Stimulated activated CD8-positive, alpha-beta memory T cell treated with anti-CD3 and anti-CD28 coated beads, Interleukin-7, amount 100 ng/mL, for 48 hours (primary cell): ENCODE results near the gene ZBTB21.

Experiments
- DNase-seq, 2 donors: peaks; one replicate each; pipeline ENCODE4 v3.0.0-alpha.2; 2020; ENCODE audit warnings: low read depth in 1 of 2; ENCODE audit errors: extremely low read depth in 1 of 2

ZBTB21 gene

GRCh38 chr21:42040411-42041180 lies 30.4 kb upstream of the ZBTB21 start:
- DNase-seq = no peak

DNA sequence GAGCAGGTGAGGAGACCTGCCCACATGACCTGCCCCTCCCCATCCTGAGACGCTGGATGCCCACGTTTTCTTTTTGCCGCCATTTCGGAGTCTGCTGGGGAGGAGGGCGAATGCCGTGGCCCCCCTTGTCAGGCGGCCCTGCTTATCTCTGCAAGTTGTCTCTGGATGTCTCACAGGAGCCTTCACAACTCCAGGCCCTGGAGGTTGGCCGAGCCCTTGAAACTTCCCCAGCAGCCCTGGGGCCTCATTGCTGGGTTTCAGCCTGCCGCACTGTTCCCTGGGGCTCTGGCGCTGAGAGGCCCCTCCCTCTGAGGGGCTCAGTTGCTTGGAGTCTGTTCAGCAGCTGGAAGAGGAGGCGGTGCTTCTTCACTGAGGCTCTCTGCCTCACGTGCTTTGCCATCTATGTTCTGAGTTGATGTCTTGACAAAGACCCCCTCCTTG lies 29.8 kb upstream of the ZBTB21 start:
- DNase-seq = no peak

GRCh38 chr21:42039470-42039901 lies 29.3 kb upstream of the ZBTB21 start:
- DNase-seq = no peak

GRCh38 chr21:42038826-42039425 lies 28.8 kb upstream of the ZBTB21 start:
- no peak for DNase-seq

- no peak for DNase-seq
Observed at GRCh38 chr21:42038393-42038792, 28.2 kb upstream of the ZBTB21 start.

DNA sequence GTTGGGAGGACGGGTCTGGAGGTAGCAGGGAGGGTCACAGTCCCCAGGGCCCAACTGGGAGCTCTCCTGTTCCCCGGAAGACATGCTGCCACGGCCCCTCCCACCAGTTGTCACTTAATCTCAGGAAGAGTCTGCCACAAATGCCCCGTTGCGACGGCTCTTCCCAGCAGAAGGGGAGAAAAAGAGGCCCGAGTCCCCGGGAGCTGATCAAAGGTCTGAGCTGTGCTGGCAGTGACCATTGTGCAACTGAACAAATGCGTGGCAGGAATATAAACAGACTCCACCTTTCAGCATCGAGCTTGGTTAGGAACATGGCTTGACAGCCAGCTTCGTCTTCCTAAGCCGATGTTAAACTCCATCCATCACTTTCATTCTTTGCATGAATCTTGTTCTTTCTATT lies 27.8 kb upstream of the ZBTB21 start:
- no peak for DNase-seq

- no peak for DNase-seq
Observed at GRCh38 chr21:42037516-42037915, 27.4 kb upstream of the ZBTB21 start.

- no peak for DNase-seq
Observed at GRCh38 chr21:42036313-42036712, 26.2 kb upstream of the ZBTB21 start.

GRCh38 chr21:42032968-42033367 lies 22.8 kb upstream of the ZBTB21 start:
- no peak for DNase-seq

- DNase-seq = no peak
Observed at GRCh38 chr21:42032266-42032665, 22.1 kb upstream of the ZBTB21 start.

DNA sequence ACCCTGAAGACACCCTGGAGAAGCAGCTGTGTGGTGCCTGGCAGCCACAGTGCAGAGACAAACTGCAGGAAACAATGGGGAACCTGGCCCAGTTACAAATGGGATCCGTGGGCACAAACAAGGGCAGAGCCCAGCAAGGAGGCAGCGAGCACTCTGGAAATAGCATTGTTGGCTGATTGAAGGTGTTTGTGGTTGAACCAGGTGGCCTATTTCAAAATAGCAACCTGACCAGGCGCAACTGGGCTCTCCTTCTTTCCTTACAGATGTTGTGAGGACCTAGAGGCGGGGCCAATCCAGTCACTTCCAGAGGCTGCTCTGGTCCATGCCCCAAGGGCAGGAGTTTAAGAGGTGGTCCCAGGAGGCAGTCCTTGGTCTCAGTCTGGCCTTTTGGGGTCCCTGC lies 21.7 kb upstream of the ZBTB21 start:
- no peak for DNase-seq

DNA sequence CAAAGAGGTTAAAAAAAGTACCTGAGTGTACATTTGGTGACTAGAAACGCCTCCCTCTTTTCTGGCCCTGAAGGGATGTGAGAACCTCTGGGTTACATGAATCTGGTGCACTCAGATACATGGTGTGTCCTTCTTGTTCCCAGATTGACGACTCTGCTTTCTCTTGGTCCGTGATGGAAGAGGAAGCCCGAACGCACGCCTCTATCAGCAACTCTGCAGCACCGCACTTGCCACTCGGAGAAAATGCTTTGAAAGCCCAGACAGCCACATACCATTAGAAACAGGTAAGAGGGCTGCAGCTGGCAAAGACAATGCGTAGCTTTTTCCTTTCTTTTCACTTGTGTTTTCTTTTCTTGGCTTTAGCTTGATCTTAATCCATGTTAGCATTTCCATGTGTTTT lies 21.1 kb upstream of the ZBTB21 start:
- no peak for DNase-seq

DNA sequence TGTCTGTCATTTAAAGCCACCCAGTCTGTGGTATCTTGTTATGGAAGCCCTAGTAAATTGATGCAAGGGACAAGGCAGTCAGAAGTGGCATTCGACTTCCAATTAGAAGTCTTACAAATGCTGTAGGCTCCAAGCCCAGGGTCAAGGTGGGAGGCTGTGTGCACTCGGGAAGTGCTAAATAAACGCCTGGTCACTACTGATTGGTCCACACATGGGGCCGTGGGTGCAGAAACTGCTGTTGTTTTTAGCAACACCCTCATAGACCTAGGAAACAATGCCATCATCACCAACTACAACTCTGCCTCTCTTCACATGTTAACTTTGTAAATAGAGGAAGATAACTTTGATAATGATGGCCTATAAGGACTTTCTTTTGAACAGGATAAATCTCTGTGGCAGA lies 20.2 kb upstream of the ZBTB21 start:
- DNase-seq = no peak

- no peak for DNase-seq
Observed at GRCh38 chr21:42028766-42029425, 18.7 kb upstream of the ZBTB21 start.

DNA sequence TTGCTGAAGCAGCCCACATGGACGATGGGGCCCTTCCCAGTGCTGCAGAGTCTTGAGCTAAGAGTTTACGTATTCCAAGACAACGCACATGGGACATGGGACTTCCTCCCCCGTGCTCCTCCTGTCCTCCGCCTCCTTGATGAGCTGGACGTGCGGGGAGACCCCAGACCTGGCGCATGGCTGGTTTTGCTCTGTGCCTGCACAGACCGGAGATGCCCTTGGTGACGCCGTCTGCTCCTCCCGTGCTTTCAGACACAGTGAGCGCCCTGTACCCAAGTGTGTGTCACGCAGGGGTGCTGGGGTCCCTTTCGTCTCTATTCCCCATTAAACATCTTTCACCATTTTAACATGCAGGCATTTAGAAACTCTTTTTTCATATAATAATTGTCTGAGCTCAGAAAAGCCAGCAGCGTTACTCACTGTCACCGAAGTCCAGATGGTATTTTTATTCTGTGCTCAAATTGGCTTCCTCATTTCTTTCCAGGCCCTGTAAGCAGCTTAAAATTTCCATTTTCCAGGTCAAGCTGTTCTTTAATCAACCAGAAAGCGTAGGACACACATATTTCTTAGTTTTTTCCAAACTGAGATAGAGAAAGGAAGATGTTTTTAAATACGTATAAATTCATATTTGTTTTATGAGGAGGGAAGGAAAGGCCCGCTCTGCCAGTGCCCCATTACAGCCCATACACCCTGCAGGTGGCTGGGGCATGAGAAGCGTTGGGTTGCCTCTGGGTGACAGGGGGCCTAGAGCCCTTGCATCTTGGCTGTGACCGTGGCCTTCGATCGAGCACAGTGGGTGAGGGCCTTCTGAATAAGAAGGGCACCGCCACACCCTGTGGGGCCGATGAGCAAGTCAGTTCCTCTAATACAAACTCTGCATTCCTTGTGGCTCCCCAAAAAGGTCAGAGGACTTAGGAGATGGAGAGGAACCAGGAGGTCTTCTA lies 17.9 kb upstream of the ZBTB21 start:
- no peak for DNase-seq

GRCh38 chr21:42027085-42027821 lies 17.1 kb upstream of the ZBTB21 start:
- no peak for DNase-seq

DNA sequence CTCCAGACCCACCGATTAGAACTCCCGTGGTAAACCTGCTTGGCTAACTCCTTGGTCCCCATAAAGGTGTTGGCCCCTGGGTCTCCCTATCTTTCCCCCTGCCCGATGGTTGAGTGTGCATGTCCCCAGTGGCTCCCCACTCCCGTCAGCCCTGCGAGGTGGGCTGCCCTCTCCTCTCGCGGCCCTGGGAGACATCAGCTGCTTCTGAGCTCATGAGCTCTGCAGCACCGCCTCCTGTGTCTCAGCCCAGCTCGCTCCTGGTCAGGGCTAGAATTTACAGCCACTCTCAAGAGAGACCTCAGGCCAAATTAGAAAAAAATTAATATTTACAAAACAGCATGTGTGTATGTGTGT lies 15.9 kb upstream of the ZBTB21 start:
- no peak for DNase-seq

- no peak for DNase-seq
Observed at GRCh38 chr21:42025376-42026081, 15.4 kb upstream of the ZBTB21 start.

DNA sequence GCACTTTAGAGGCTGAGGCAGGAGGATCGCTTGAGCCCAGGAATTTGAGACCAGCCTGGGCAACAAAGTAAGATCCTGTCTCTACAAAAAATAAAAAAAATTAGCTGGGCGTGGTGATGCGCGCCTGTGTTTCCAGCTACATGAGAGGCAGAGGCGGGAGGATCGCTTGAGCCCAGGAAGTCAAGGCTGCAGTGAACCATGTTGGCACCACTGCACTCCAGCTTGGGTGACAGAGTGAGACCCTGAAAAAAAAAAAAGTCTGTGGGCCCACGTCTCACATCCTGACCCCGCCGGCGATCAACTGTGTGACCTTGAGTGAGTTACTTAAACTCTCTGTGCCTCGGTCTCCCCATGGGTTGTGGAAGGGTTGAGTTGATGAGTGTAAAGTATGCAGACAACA lies 12.7 kb upstream of the ZBTB21 start:
- no peak for DNase-seq

GRCh38 chr21:42022091-42022430 lies 11.9 kb upstream of the ZBTB21 start:
- DNase-seq = no peak
